ENCODE measurements around the gene CACNB4. TPM values are rescaled to one million over a fixed set of nuclear protein-coding genes. Genes with fewer than 3 reads are reported as not detected.

Gene CACNB4
- total RNA-seq, 1 donor, result 0.43 TPM

- DNase-seq (ENCODE audit: low read depth), result no peak
- no peak overlapping the region for H3K4me3 ChIP-seq (ENCODE audit: low read depth, low read length)
- TF ChIP-seq, protein P1, sequence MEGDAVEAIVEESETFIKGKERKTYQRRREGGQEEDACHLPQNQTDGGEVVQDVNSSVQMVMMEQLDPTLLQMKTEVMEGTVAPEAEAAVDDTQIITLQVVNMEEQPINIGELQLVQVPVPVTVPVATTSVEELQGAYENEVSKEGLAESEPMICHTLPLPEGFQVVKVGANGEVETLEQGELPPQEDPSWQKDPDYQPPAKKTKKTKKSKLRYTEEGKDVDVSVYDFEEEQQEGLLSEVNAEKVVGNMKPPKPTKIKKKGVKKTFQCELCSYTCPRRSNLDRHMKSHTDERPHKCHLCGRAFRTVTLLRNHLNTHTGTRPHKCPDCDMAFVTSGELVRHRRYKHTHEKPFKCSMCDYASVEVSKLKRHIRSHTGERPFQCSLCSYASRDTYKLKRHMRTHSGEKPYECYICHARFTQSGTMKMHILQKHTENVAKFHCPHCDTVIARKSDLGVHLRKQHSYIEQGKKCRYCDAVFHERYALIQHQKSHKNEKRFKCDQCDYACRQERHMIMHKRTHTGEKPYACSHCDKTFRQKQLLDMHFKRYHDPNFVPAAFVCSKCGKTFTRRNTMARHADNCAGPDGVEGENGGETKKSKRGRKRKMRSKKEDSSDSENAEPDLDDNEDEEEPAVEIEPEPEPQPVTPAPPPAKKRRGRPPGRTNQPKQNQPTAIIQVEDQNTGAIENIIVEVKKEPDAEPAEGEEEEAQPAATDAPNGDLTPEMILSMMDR (IDR thresholded peaks at IDR 0.05; ENCODE audit: insufficient read depth, low read depth, low read length), result no peak
These were observed 162.2 kb downstream of the CACNB4 start for GRCh38 chr2:151936626-151937025.

DNA sequence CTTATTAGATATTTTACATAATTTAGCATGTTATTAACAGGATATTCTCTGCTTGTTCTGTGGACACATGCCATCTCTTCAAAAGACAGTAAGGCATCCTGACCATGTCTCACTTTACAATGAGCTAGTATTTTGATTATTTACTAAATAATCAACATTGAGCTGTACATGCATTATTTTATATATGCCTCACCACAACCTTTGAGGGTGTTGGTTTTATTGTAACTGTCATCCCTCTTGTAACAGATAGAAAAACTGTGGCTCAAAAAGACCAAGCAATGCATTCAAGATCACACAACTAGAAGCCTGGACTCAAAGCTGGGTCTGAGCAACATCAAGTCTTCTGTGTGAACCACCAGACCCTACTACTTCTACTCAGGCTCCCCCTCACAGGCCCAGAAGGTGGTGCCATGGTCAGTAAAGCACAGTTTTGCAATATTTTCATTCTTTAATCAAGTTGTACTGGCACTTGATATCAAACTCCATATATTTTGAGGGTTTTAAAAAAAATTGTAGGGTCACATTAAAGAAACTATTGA is 165.5 kb downstream of the CACNB4 start:
- TF ChIP-seq, protein P1 (IDR thresholded peaks at IDR 0.05; ENCODE audit: insufficient read depth, low read depth, low read length), result no peak
- no peak overlapping the region for H3K4me3 ChIP-seq (ENCODE audit: low read depth, low read length)
- no peak for DNase-seq (ENCODE audit: low read depth)

DNA sequence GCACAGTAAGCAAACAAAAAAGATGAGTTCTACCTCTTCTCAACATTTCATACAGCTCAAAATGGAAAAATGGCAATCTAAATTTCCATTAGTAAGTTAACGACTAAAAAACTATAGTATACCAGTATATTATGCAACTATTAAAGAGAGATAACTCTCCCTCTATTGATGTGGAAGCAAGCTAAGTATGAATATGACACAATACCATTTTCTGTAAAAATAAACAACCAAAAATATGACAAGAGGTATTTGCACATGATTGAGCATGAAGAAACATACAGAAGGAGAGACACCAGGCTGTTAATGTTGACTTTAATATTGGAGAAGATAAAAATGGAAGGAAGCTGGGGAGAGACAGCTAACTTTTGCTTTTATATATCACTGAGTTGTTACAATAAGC is 167.1 kb downstream of the CACNB4 start:
- DNase-seq (ENCODE audit: low read depth), result no peak
- TF ChIP-seq, protein P1 (IDR thresholded peaks at IDR 0.05; ENCODE audit: insufficient read depth, low read depth, low read length), result no peak
- no peak overlapping the region for H3K4me3 ChIP-seq (ENCODE audit: low read depth, low read length)

DNA sequence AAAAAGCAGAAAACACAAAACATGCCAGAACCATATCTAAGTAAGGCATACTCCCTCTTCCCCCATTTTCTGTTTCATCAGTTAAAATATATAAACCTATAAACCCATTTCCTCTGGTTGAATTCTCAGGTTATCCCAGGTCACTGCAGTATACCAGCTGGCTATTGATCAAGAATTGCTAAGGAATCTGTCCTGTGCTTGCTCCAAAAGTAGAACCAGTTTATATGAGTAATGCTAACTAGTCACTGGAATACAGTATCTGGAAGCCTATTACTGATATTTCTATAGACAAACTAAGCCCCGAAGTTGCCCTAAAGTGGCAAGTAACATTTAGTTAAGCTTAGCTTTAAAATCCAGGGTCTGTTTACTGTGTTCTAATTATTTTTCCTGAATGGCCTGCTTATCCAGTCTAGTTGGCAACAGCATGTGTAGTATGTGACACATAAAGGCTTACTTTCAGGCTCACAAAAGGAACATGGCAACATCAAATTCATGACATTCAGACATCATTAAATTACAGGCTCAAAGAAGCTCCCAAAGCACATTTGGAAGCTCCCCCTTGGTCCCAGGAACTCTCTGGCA is 167.7 kb downstream of the CACNB4 start:
- no peak for DNase-seq (ENCODE audit: low read depth)
- H3K4me3 ChIP-seq (ENCODE audit: low read depth, low read length), result no peak overlapping the region
- TF ChIP-seq, protein P1 (IDR thresholded peaks at IDR 0.05; ENCODE audit: insufficient read depth, low read depth, low read length), result no peak

GRCh38 chr2:151930042-151930441 is 168.8 kb downstream of the CACNB4 start:
- TF ChIP-seq, protein P1 (IDR thresholded peaks at IDR 0.05; ENCODE audit: insufficient read depth, low read depth, low read length), result no peak
- no peak overlapping the region for H3K4me3 ChIP-seq (ENCODE audit: low read depth, low read length)
- no peak for DNase-seq (ENCODE audit: low read depth)

- DNase-seq (ENCODE audit: low read depth), result peak; percentile 23
- TF ChIP-seq, protein P1 (IDR thresholded peaks at IDR 0.05; ENCODE audit: insufficient read depth, low read depth, low read length), result no peak
These were observed 170.5 kb downstream of the CACNB4 start for GRCh38 chr2:151928380-151928779.

More at GRCh38 chr2:151928380-151928779, 170.5 kb downstream of the CACNB4 start:
- H3K4me3 ChIP-seq (ENCODE audit: low read depth, low read length), result no peak overlapping the region

All from fibroblast of villous mesenchyme (primary cell).